GM12865 (cell line): ENCODE results near the gene CFAP61.

Experiments
- DNase-seq: peaks from one replicate; pipeline ENCODE4 v3.0.0; 2010; ENCODE audit warnings: low read depth
- H3K4me3 ChIP-seq: 2 replicates; pipeline ENCODE4 v1.5.1; 2011; ENCODE audit warnings: mild to moderate bottlenecking, low read depth, low read length, control low read depth
- CTCF ChIP-seq: IDR thresholded peaks from 2 replicates; pipeline ENCODE4 v1.5.1; 2011; ENCODE audit warnings: low read length, control low read depth, low read depth, inconsistent platforms; ENCODE audit not compliant: insufficient read depth; ENCODE audit errors: missing control alignments

The CFAP61 gene

GRCh38 chr20:20012541-20012940 is 39.8 kb upstream of the CFAP61 start:
- TF ChIP-seq CTCF, result no peak
- DNase-seq, result no peak
- H3K4me3 ChIP-seq, result no peak overlapping the region

- no peak for TF ChIP-seq CTCF
- no peak overlapping the region for H3K4me3 ChIP-seq
- no peak for DNase-seq
Measured at GRCh38 chr20:20014659-20015058, 37.7 kb upstream of the CFAP61 start.

GRCh38 chr20:20017001-20017843 is 35.1 kb upstream of the CFAP61 start, which contains the start of gene NAA20:
TSS of gene NAA20 (plus strand) at chr20:20017362. CDS start at chr20:20017397, 35 bp downstream.
- peak; percentile 96 for DNase-seq

GRCh38 chr20:20017844-20018185 is 34.5 kb upstream of the CFAP61 start:
- DNase-seq, result peak; percentile 21
- TF ChIP-seq CTCF, result no peak
- H3K4me3 ChIP-seq, result peak overlapping the region; percentile 78

More at GRCh38 chr20:20017001-20017843, 35.1 kb upstream of the CFAP61 start, which contains the start of gene NAA20:
- peak within 1 kb of the TSS; percentile 78 for H3K4me3 ChIP-seq
- peak; percentile 77 for TF ChIP-seq CTCF

GRCh38 chr20:20018366-20018765 is 34.0 kb upstream of the CFAP61 start:
- H3K4me3 ChIP-seq, result peak overlapping the region; percentile 78
- no peak for DNase-seq
- no peak for TF ChIP-seq CTCF

- H3K4me3 ChIP-seq, result no peak overlapping the region
- no peak for TF ChIP-seq CTCF
- no peak for DNase-seq
Measured at GRCh38 chr20:20019123-20019522, 33.2 kb upstream of the CFAP61 start.
